Thyroid gland (tissue), 4 donors: ENCODE measurements around the gene SLC48A1. TPM values are rescaled to one million over a fixed set of nuclear protein-coding genes. Genes with fewer than 3 reads are reported as not detected.
"Not testable (repeated sequence)": the region's sequence is repeated elsewhere in the genome, so short reads cannot be mapped to it uniquely, and the experiment has no call there.

Source experiments
- DNase-seq, 2 donors: peaks; one replicate each; pipeline ENCODE4 v3.0.0-alpha.2; 2019
- H3K27ac ChIP-seq, 3 donors: fragments of 200-600 bp; sonication (generic); 1 replicate in 2 of 3; 2 replicates in 1 of 3; pipeline ENCODE4 v1.5.1; 2016 to 2019; ENCODE audit warnings: mild to moderate bottlenecking in 1 of 3, moderate library complexity in 1 of 3
- H3K27me3 ChIP-seq: fragments of 200-600 bp; sonication (generic); one replicate; pipeline ENCODE4 v1.5.1; 2019
- H3K36me3 ChIP-seq, 2 donors: fragments of 200-600 bp; sonication (generic); one replicate each; pipeline ENCODE4 v1.5.1; 2016 to 2019
- H3K4me1 ChIP-seq, 2 donors: fragments of 200-600 bp; sonication (generic); one replicate each; pipeline ENCODE4 v1.5.1; 2017 to 2019
- H3K4me3 ChIP-seq, 3 donors: fragments of 200-600 bp; sonication (generic); replicated peaks in 1 of 3; 1 replicate in 2 of 3; 2 replicates in 1 of 3; pipeline ENCODE4 v1.5.1; 2016; ENCODE audit warnings: mild to moderate bottlenecking in 1 of 3
- H3K9me3 ChIP-seq: fragments of 200-600 bp; sonication (generic); one replicate; pipeline ENCODE4 v1.5.1; 2017
- POLR2A ChIP-seq, 2 donors: fragments of 450-650 bp; IDR thresholded peaks; one replicate each; pipeline ENCODE4 v1.6.1; 2017; ENCODE audit warnings: antibody characterized with exemption in 2 of 2, mild to moderate bottlenecking in 2 of 2, moderate library complexity in 1 of 2
- WGBS, 2 donors: methylation state at CpG; one replicate each; pipeline ENCODE4 v1.1.5; 2017; 5-methylcytosine and 5-hydroxymethylcytosine counted together
- intact Hi-C: fragments of 100-400 bp; cut with DNase I; formaldehyde crosslinking; loops from one replicate; pipeline ENCODE4 v1.15.1; 2023
- total RNA-seq, 4 donors: library from RNA; depleted of rRNA; stranded (reverse); fragments of >200 nt; gene quantifications; one replicate each; pipeline ENCODE4 v1.2.3, GENCODE V29; 2016
- TF ChIP-seq, protein P1 (sequence below), 6 experiments: fragments of 200-600 bp in 3 of 6; fragments of 450-650 bp in 3 of 6; sonication (generic) in 3 of 6; IDR thresholded peaks; one replicate each; pipeline ENCODE4 v1.5.1; 2016 to 2019; ENCODE audit warnings: antibody characterized with exemption in 6 of 6, mild to moderate bottlenecking in 2 of 6, inconsistent platforms in 1 of 6, moderate library complexity in 1 of 6

Gene SLC48A1
- total RNA-seq, 4 donors from 2014 or later: 59.3 to 276 (median 187) TPM

DNA sequence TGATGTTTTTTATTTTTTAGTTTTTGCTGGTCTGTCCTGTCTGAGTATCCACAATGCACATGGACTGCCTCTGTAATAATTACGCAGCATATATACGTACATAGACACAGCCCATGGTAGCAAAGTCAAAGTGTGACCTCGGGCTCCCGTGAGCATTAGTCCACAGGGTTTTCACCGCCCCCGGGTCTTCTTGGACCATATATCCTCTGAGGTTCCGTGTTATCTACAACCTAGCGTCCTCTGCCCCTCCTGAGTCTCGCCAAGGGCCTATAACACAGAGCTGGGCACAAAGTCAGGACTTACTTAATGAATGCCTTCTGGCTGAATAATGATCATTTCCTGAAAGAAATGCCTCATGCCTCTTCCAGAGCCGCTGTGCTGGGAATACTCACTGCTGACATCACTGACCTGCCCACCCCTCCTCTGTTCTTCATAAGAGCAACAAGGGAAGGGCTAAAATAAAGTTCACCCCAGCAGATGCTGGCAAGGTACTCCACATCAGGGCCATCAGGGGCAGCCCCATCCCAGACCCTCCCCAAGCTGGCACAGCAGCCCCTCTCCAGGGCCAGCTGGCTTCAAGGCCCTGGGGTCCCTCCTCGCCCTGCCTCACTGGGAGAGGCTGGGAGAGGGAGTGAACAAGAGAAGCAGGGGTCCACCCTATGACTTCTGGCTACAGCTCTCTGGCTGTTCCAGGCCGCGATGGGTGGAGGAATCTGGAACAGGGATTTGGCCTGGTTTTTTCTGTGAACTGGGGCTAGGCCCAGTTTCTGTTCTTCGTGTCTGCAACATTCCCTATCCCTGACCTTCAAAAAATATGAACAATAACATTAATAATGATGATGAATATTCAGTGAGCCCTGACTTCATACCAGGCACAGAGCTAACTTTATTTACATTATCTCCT, 38.8 kb downstream of the SLC48A1 start:
- H3K27me3 ChIP-seq: no peaks in the 10 kb centered on the region
- 56 to 58% methylated on average over 14 of the region's 14 CpGs for WGBS, 2 donors
- intact Hi-C loops: no loop called here
- peak; percentile 38 to 41 for DNase-seq
- H3K36me3 ChIP-seq: no peaks in the 10 kb centered on the region
- peak overlapping the region; percentile 86 to 98 (median 94) for H3K27ac ChIP-seq
- TF ChIP-seq POLR2A (IDR thresholded peaks at IDR 0.05): no peak
- TF ChIP-seq, protein P1, sequence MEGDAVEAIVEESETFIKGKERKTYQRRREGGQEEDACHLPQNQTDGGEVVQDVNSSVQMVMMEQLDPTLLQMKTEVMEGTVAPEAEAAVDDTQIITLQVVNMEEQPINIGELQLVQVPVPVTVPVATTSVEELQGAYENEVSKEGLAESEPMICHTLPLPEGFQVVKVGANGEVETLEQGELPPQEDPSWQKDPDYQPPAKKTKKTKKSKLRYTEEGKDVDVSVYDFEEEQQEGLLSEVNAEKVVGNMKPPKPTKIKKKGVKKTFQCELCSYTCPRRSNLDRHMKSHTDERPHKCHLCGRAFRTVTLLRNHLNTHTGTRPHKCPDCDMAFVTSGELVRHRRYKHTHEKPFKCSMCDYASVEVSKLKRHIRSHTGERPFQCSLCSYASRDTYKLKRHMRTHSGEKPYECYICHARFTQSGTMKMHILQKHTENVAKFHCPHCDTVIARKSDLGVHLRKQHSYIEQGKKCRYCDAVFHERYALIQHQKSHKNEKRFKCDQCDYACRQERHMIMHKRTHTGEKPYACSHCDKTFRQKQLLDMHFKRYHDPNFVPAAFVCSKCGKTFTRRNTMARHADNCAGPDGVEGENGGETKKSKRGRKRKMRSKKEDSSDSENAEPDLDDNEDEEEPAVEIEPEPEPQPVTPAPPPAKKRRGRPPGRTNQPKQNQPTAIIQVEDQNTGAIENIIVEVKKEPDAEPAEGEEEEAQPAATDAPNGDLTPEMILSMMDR (IDR thresholded peaks at IDR 0.05): no peak
- H3K4me1 ChIP-seq: peaks cover 74 to 98% of the 10 kb centered on the region in 2 donors
- no peaks in the 10 kb centered on the region for H3K9me3 ChIP-seq
- H3K4me3 ChIP-seq: peak overlapping the region in 1 of 3 donors; percentile 7

DNA sequence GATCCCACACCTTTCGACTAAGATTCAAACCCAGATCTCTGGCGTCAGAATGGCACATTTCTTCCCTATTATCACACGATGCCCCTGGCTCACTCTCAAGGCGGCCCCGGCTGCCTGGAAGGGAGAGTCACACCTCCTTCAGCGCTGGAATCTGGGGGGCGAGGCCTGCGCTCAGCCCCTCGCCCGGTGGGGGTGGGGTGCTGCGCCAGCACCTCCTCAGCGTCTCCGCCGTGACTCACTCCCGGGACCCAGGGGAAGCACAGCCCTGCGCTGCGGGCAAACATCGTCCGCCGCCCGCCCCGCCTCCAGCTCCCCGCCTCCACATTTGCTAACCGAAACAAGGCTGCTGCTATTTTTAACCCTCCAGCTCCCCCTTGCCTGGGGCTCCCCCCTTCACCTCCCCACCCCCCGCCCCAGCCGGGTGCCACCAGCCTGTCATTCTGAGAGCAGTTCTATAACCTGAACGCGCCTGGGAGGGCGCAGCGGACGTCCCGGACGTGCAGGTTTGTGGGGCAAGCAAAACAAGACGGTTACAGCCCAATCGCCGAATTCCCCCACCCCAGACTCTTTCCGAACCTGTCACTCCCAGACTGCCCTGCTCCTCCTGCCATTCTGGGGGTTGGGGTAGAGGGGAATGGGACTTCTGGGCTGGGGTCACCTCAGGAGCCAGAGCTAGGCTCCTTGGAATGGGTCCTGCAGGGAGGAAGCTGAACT, 39.9 kb downstream of the SLC48A1 start:
- DNase-seq: peak; percentile 93 to 94
- Histone ChIP-seq H3K4me1 (peaks cover 73 to 98% of the 10 kb centered on the region in 2 donors), H3K4me3 (peak overlapping the region in 1 of 3 donors; percentile 16), H3K9me3 (no peaks in the 10 kb centered on the region), H3K27ac (peak overlapping the region; percentile 86 to 98 (median 94)), H3K36me3 (no peaks in the 10 kb centered on the region), H3K27me3 (no peaks in the 10 kb centered on the region)
- TF ChIP-seq, protein P1 (IDR thresholded peaks at IDR 0.05): peak in 1 of 6 experiments; percentile 8
- TF ChIP-seq POLR2A (IDR thresholded peaks at IDR 0.05): peak in 1 of 2 donors; percentile 49
- 2 to 3% methylated on average over 18 to 29 of the region's 37 CpGs for WGBS, 2 donors
- intact Hi-C loops: no loop called here

DNA sequence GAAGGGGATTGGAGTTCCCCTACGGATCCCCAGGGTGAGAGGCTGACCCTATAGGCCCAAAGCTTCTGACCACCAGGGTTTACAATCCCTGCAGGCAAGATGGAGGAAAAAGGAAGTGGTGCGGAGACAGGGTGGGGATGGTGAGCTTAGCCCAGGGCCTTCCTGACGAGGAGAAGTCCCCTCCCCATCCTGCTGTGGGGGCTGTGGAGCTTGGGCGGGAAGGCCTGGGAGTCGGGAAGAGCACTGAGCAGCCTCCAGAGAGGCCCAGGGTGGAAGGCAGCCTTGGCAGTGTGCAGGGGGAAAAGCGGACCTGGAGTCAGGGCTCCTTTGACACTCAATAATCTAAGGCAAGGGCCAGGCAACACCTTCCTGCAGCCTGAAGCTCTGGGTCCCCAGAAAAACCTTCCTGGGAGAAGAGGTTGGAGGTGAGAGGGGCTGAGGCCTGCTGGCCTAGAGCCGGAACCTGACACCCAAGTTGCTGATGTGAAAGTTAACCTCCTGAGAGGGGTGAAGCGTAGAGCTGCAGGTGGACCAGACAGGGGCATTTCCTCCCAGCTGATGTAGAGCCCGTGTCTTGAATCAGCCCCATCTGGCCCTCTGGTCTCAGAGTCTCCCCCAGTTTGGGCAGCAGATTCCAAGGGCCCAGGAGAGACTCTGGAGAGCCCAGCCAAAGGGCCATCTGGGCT, 40.6 kb downstream of the SLC48A1 start:
- intact Hi-C loops: no loop called here

DNA sequence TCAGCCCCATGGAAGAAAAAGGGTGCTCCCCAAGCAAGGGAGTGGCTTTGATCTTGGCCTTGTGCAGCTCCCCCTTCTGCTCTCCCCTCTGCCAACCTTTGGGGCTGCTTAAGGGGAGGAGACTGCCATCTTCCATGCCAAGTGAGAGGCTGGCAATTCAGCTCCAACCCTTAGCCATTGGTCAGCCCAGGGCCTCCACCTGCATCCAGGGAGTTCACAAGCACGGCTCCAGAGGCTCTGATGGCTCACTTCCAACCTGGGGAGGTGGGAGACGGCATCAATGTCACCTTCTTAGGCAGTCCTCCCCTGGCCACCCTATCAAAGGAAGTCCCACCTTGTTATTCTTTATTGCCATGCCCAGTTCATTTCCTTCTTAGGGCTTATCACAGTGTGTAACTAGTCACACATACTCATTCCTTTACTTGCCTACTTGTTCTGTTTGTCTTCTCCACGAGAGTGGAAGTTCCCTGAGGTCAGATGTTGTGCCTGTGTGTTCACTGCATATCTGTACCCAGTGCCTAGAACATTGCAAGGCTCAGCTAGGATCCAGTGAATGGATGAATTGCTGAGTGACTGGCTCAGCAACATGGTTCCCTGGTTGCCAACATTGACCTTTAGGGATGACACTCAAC, 41.6 kb downstream of the SLC48A1 start:
- H3K4me1 ChIP-seq: peaks cover 63 to 90% of the 10 kb centered on the region in 2 donors
- 41 to 70% methylated on average over 3 of the region's 3 CpGs for WGBS, 2 donors
- no peaks in the 10 kb centered on the region for H3K27me3 ChIP-seq
- no peak for DNase-seq
- peak overlapping the region; percentile 86 to 98 (median 94) for H3K27ac ChIP-seq
- H3K36me3 ChIP-seq: no peaks in the 10 kb centered on the region
- no peaks in the 10 kb centered on the region for H3K9me3 ChIP-seq
- intact Hi-C loops: no loop called here
- H3K4me3 ChIP-seq: no peak overlapping the region
- TF ChIP-seq POLR2A (IDR thresholded peaks at IDR 0.05): no peak
- TF ChIP-seq, protein P1 (IDR thresholded peaks at IDR 0.05): no peak

More for the DNA sequence above, 40.6 kb downstream of the SLC48A1 start:
- WGBS, 2 donors: 65 to 71% methylated on average over 8 to 9 of the region's 9 CpGs
- peak overlapping the region; percentile 86 to 98 (median 94) for H3K27ac ChIP-seq
- no peaks in the 10 kb centered on the region for H3K27me3 ChIP-seq
- TF ChIP-seq, protein P1 (IDR thresholded peaks at IDR 0.05): peak in 1 of 6 experiments; percentile 3
- TF ChIP-seq POLR2A (IDR thresholded peaks at IDR 0.05): no peak
- H3K4me1 ChIP-seq: peaks cover 71 to 98% of the 10 kb centered on the region in 2 donors
- no peaks in the 10 kb centered on the region for H3K36me3 ChIP-seq
- H3K9me3 ChIP-seq: no peaks in the 10 kb centered on the region
- peak overlapping the region in 1 of 3 donors; percentile 16 for H3K4me3 ChIP-seq
- no peak for DNase-seq

DNA sequence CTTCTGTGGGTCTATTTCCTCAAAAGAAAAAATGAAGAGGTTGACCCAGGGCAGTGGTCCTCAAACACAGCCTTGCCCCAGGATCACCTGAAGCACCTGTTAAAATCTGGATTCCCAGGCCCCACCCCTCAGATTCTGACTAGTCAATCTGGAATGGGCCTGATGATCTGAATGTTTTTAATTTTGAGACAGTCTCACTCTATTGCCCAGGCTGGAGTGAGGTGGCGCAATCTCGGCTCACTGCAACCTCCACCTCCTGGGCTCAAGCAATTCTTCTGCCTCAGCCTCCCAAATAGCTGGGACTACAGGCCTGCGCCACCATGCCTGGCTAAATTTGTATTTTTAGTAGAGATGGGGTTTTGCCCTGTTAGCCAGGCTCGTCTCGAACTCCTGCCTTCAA, 42.4 kb downstream of the SLC48A1 start:
- WGBS, 2 donors: 88 to 93% methylated on average over 5 of the region's 5 CpGs
- Histone ChIP-seq H3K4me1 (peaks cover 55 to 82% of the 10 kb centered on the region in 2 donors), H3K27ac (peak overlapping the region; percentile 46 to 98 (median 94))
- H3K27me3 ChIP-seq, intact Hi-C loops, H3K4me3 ChIP-seq, H3K36me3 ChIP-seq, H3K9me3 ChIP-seq: not testable (repeated sequence)
- DNase-seq: peak; percentile 40 to 43
